ENCODE measurements around the gene FCRLA. TPM values are rescaled to one million over a fixed set of nuclear protein-coding genes. Genes with fewer than 3 reads are reported as not detected.

Gene FCRLA
- total RNA-seq, 2 donors from 2014 or later, result 0.30 to 0.50 TPM

DNA sequence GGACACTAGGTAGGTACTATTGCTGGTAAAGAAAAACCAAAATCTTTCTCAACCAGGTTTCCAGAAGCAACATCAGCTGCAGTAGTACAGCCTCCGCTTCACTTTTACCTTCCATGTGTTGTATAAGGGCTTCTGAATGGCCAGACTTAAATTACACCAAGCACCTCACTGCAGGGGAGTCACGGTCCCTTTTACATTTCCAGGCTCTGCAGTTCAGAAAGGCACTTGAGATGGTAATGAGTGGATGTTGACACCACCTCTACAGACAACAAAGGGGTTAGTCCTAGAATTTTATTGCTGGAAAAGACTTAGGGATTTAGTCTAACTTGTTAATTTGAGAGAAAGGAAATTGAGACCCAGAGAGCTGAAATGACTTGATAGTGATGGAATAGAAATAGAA is 30.6 kb downstream of the FCRLA start:
- no peaks in the 10 kb centered on the region for H3K9me3 ChIP-seq
- no peak overlapping the region for H3K27ac ChIP-seq
- no peak overlapping the region for H3K9ac ChIP-seq (ENCODE audit: low read depth in 2 of 2, low read length in 2 of 2)
- H3K36me3 ChIP-seq, result no peaks in the 10 kb centered on the region
- intact Hi-C loops (cut with DNase I), result no loop called here
- DNase-seq, result no peak
- TF ChIP-seq, protein P1, sequence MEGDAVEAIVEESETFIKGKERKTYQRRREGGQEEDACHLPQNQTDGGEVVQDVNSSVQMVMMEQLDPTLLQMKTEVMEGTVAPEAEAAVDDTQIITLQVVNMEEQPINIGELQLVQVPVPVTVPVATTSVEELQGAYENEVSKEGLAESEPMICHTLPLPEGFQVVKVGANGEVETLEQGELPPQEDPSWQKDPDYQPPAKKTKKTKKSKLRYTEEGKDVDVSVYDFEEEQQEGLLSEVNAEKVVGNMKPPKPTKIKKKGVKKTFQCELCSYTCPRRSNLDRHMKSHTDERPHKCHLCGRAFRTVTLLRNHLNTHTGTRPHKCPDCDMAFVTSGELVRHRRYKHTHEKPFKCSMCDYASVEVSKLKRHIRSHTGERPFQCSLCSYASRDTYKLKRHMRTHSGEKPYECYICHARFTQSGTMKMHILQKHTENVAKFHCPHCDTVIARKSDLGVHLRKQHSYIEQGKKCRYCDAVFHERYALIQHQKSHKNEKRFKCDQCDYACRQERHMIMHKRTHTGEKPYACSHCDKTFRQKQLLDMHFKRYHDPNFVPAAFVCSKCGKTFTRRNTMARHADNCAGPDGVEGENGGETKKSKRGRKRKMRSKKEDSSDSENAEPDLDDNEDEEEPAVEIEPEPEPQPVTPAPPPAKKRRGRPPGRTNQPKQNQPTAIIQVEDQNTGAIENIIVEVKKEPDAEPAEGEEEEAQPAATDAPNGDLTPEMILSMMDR (IDR thresholded peaks at IDR 0.05), result no peak
- H3K4me3 ChIP-seq, result no peak overlapping the region
- H3K4me1 ChIP-seq, result no peaks in the 10 kb centered on the region
- H3K27me3 ChIP-seq, result no peaks in the 10 kb centered on the region

- peak; percentile 30 for DNase-seq
- Histone ChIP-seq H3K27ac (peak overlapping the region; percentile 24), H3K27me3 (no peaks in the 10 kb centered on the region), H3K9ac (ENCODE audit: low read depth in 2 of 2, low read length in 2 of 2) (no peak overlapping the region), H3K9me3 (no peaks in the 10 kb centered on the region), H3K36me3 (no peaks in the 10 kb centered on the region), H3K4me1 (no peaks in the 10 kb centered on the region), H3K4me3 (no peak overlapping the region)
- intact Hi-C loops (cut with DNase I), result no loop called here
- TF ChIP-seq, protein P1 (IDR thresholded peaks at IDR 0.05), result peak; percentile 21
Measured at GRCh38 chr1:161738627-161739287, 31.7 kb downstream of the FCRLA start.

DNA sequence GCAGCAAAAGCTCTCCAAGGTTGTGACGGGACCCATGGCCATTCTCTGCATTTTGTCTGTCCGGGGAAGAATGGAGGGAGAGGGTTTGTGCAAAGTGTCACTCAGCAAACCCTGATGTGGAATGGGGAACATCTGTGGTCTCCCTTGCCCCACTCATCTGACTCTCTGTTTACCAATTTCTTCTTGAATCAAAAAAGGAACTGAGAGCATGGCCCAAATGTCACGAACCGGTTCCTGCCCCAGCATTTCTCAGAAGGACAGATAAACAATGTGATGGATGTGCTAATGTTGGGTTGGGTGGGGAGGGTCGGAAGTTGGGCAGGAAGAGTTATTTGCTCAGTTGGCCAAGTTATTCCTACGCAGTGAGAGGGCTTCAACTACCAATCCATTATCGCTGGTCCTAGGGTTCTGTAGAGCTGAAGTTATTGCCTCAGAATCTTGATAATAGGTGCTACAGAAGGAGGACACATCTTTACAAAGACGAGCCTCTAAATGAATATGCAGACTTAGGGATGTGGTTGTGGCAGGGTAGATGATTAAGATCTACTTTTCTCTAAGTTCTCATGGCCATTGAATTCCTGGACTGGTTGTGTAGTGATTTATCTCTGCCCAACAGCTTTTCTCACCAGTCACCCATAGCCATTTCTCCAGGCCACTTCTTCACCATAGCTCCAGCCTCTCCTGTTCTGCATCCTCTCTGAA is 33.0 kb downstream of the FCRLA start:
- no peak overlapping the region for H3K9ac ChIP-seq (ENCODE audit: low read depth in 2 of 2, low read length in 2 of 2)
- H3K9me3 ChIP-seq, result no peaks in the 10 kb centered on the region
- TF ChIP-seq, protein P1 (IDR thresholded peaks at IDR 0.05), result no peak
- H3K36me3 ChIP-seq, result no peaks in the 10 kb centered on the region
- DNase-seq, result no peak
- no peak overlapping the region for H3K4me3 ChIP-seq
- intact Hi-C loops (cut with DNase I), result loop anchor here (5.0 kb wide), 2 partner anchors 93 to 253 kb away; no protein-coding TSS in a partner anchor
- peak overlapping the region; percentile 24 for H3K27ac ChIP-seq
- no peaks in the 10 kb centered on the region for H3K27me3 ChIP-seq
- H3K4me1 ChIP-seq, result no peaks in the 10 kb centered on the region

- no peaks in the 10 kb centered on the region for H3K27me3 ChIP-seq
- DNase-seq, result no peak
- no peak overlapping the region for H3K9ac ChIP-seq (ENCODE audit: low read depth in 2 of 2, low read length in 2 of 2)
- no peaks in the 10 kb centered on the region for H3K9me3 ChIP-seq
- H3K4me3 ChIP-seq, result no peak overlapping the region
- TF ChIP-seq, protein P1 (IDR thresholded peaks at IDR 0.05), result no peak
- H3K27ac ChIP-seq, result no peak overlapping the region
- intact Hi-C loops (cut with DNase I), result loop anchor here (5.0 kb wide), 2 partner anchors 94 to 254 kb away; no protein-coding TSS in a partner anchor
- H3K36me3 ChIP-seq, result no peaks in the 10 kb centered on the region
- no peaks in the 10 kb centered on the region for H3K4me1 ChIP-seq
Measured at GRCh38 chr1:161740921-161741320, 33.9 kb downstream of the FCRLA start.

DNA sequence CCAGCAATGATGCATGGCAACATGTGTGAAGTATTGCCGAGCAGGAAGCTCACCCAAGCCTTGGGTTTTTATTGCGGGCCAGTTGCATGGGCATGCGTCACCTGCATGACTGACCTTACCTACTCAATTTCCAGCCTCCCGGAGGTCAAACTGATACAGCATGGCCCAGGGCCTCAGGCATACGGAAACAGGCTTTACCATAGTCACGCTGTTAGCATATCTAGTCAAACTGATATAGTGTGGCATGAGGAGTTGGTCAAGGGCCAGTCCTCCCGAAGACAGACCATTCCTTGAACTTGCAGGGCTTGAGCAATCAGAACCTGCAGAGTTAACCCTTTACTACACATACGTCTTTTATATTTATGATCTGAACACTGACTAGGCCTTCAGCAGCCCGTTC is 36.2 kb downstream of the FCRLA start:
- Histone ChIP-seq H3K9me3 (no peaks in the 10 kb centered on the region), H3K9ac (ENCODE audit: low read depth in 2 of 2, low read length in 2 of 2) (no peak overlapping the region), H3K27ac (no peak overlapping the region), H3K4me1 (no peaks in the 10 kb centered on the region), H3K36me3 (no peaks in the 10 kb centered on the region), H3K27me3 (no peaks in the 10 kb centered on the region), H3K4me3 (no peak overlapping the region)
- intact Hi-C loops (cut with DNase I), result loop anchor here (5.0 kb wide), 2 partner anchors 96 to 256 kb away; no protein-coding TSS in a partner anchor
- TF ChIP-seq, protein P1 (IDR thresholded peaks at IDR 0.05), result no peak
- DNase-seq, result no peak

All from colonic mucosa (tissue), 4 donors.